HG03066 (cell line): Measurements from ENCODE around the gene USP31.

ENCODE experiments used
- ATAC-seq: cut with Tn5 transposase; IDR thresholded peaks from one replicate; pipeline ENCODE4 v1.9.1; 2021; ENCODE audit warnings: low read depth; ENCODE audit not compliant: unreplicated experiment

USP31 gene

GRCh38 chr16:23149267-23149992, at the start of gene USP31:
Gene USP31, minus strand, starts transcription at chr16:23149452. Its CDS starts 182 bp downstream, at chr16:23149270.
- ATAC-seq = peak; percentile 98

- no peak for ATAC-seq
Measured at GRCh38 chr16:23196539-23196938, 47.3 kb upstream of the USP31 start.

- ATAC-seq = no peak
Measured at GRCh38 chr16:23195366-23195978, 46.2 kb upstream of the USP31 start.

- no peak for ATAC-seq
Measured at GRCh38 chr16:23194497-23195221, 45.4 kb upstream of the USP31 start.

- ATAC-seq = no peak
Measured at GRCh38 chr16:23188911-23189310, 39.7 kb upstream of the USP31 start.

- no peak for ATAC-seq
Measured at GRCh38 chr16:23187341-23187740, 38.1 kb upstream of the USP31 start.

GRCh38 chr16:23186171-23186570, 36.9 kb upstream of the USP31 start:
- ATAC-seq = no peak

GRCh38 chr16:23185656-23186055, 36.4 kb upstream of the USP31 start:
- ATAC-seq = no peak

- no peak for ATAC-seq
Measured at GRCh38 chr16:23183543-23183862, 34.3 kb upstream of the USP31 start.

GRCh38 chr16:23182679-23183542, 33.7 kb upstream of the USP31 start, which contains the start of gene SCNN1G:
Gene SCNN1G, plus strand, starts transcription at chr16:23182745. Its CDS starts 3,527 bp downstream, at chr16:23186272.
- no peak for ATAC-seq

- no peak for ATAC-seq
Measured at GRCh38 chr16:23182206-23182678, 33.0 kb upstream of the USP31 start.

- ATAC-seq = no peak
Measured at GRCh38 chr16:23181506-23181905, 32.3 kb upstream of the USP31 start.

- no peak for ATAC-seq
Measured at GRCh38 chr16:23175651-23176050, 26.4 kb upstream of the USP31 start.

GRCh38 chr16:23174622-23175021, 25.4 kb upstream of the USP31 start:
- ATAC-seq = no peak

- no peak for ATAC-seq
Measured at GRCh38 chr16:23172994-23173393, 23.7 kb upstream of the USP31 start.

- ATAC-seq = no peak
Measured at GRCh38 chr16:23172583-23172982, 23.3 kb upstream of the USP31 start.

GRCh38 chr16:23164736-23165135, 15.5 kb upstream of the USP31 start:
- no peak for ATAC-seq

- no peak for ATAC-seq
Measured at GRCh38 chr16:23163921-23164320, 14.7 kb upstream of the USP31 start.

GRCh38 chr16:23160574-23160973, 11.3 kb upstream of the USP31 start:
- no peak for ATAC-seq

GRCh38 chr16:23160082-23160481, 10.8 kb upstream of the USP31 start:
- no peak for ATAC-seq

- no peak for ATAC-seq
Measured at GRCh38 chr16:23158114-23158513, 8.9 kb upstream of the USP31 start.
